NOMO-1 (cell line): ENCODE measurements around the gene MTA1.

ENCODE experiments used
- DNase-seq, 2 experiments: peaks; one replicate each; lab custom pipeline; 2025; ENCODE audit not compliant: unreplicated experiment in 2 of 2; lab: John Stamatoyannopoulos, UW

The MTA1 gene

GRCh38 chr14:105419195-105420091 is at the start of gene MTA1:
Gene MTA1 (plus strand): TSS chr14:105419827. CDS start chr14:105420036, 209 bp downstream.
- peak; percentile 14 to 52 for DNase-seq

DNA sequence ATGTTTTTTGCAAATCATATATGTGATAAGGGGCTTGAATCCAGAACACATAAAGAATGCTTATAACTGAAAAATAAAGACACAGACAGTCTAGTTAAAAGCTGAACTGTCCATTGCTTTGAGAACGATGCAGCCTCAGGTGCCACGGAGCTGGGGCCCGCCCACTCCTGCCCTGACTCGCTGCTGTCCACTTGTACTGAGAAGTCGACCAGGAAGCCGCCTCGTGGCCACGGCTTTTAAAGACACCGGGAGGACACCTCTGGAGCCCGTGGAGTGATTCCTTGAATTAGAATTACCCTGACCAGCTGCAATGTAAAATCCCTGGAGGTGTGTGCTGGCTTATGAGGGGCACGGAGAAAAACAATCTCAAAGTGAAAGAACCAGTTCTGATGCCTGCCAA is 45.2 kb upstream of the MTA1 start:
- no peak for DNase-seq

GRCh38 chr14:105375635-105376057 is 44.0 kb upstream of the MTA1 start:
- DNase-seq: peak; percentile 40 to 82

DNA sequence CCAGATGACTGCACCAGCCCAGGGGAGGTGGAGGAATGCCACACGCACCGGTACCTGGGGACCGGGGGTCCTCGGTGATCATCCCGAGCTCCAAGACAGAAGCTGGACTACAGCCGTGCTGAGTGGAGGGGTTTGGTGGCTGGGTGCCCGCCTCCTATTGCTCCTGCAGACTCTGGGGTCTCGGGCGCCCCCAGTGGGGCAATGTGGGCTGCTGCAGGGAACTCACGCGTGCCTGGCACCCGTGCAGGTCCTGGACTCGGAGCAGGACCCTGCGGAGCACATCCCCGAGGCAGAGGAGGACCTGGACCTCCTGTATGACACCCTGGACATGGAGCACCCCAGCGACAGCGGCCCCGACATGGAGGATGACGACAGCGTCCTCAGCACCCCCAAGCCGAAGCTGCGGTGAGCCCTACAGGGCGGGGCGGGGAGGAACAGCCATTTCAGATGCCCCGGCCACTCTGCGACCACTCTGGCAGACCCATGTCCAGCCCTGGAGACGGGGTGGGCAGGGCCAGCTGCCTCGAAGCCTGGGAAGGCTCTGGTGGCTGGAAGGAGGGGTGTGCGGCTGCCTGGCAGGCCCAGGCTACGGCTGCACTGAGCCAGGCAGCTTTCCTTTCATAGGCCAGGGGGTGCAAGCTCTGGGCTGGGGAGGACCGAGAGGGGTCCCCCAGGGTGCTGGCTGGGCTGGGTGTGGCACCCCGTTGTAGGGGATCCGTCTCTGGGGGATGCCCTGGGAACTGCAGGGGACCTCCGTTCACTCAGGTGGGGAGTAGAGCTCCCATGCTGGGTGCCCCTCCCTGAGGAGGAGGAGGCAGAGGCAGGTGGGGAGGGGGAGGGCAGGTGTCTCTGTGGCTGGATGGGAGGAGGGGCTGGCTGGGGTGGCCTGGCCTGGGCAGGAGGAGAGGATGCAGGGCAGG is 42.8 kb upstream of the MTA1 start:
- no peak for DNase-seq

DNA sequence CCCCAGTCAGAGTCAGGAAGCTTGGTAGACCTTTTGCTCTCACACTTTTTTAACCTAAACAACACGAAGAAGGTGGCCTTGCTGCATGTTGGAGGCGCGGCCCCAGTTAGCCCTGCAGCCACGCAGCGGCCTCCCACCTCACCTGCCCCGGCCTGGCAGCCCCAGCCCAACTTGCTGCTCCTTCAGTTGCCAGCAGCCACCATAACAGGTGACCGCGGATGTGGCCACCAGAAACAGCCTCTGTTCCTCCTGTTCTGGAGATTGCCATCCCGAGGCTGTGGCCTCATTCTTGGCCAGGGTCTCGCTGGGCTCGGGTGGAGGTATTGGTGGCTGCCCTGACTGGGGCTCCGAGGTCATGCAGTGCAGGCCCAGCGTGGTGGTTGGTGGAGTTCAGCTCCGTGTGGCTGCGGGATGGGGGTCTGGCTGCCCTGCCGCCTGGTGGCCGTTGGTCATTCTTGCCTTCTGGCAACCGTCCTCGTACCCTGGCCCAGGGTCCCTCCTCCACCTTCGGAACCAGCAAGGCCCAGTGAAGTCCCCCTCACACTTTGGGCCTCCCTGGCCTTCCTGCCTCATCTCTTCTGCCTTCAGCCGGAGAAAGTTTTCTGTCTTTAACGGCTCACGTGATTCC is 42.0 kb upstream of the MTA1 start:
- DNase-seq: no peak

DNA sequence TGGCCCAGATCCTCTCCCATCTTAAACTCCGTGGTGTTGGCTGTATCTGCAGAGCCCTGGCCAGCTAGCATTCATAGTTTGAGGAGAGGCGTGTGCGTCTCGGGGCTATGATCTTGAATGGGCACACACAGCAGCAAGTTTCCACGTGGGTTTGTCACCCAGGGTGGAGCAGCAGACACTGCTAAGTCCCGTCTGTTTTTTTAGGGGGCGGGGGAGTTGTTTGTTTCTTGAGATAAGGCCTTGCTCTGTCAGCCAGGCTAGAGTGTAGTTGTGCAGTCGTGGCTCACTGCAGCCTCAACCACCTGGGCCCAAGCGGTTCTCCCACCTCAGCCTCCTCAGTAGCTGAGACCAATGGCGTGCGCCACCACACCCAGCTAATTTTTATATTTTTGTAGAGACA is 41.4 kb upstream of the MTA1 start:
- no peak for DNase-seq

- no peak for DNase-seq
These were observed 40.5 kb upstream of the MTA1 start for GRCh38 chr14:105378873-105379685.

- DNase-seq: no peak
These were observed 39.7 kb upstream of the MTA1 start for GRCh38 chr14:105379946-105380345.

- no peak for DNase-seq
These were observed 38.9 kb upstream of the MTA1 start for GRCh38 chr14:105380756-105381155.

- DNase-seq: no peak
These were observed 37.9 kb upstream of the MTA1 start for GRCh38 chr14:105381446-105382342.

DNA sequence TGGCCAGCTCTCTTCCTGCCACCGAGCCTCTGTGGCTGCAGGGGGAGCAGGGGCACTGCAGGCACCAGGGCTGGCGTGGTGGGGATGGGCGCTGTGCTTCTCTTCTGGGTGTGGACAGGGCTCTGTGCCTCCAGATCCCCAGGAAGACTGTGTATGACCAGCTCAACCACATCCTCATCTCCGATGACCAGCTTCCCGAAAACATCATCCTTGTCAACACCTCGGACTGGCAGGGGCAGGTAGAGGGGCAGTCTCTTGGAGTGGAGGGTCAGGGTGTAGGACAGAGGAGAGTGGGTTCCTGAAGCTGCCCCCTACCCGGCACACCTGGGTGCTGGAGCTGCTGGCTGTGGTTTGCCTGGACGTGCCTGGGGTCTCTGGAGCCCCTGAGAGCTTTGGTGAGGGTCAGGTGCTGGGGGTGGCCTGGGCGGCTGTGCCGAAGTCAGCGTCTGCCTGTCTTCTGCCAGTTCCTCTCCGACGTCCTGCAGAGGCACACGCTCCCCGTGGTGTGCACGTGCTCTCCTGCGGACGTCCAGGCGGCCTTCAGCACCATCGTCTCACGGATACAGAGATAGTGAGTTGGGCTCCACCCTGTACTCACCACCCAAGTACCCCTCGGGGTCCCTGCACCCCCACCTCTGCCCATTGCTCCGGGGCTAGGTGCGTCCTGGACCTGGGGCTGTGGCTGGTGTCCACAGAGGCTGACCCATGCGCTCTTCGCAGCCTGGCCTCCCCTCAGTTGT is 37.1 kb upstream of the MTA1 start:
- no peak for DNase-seq

DNA sequence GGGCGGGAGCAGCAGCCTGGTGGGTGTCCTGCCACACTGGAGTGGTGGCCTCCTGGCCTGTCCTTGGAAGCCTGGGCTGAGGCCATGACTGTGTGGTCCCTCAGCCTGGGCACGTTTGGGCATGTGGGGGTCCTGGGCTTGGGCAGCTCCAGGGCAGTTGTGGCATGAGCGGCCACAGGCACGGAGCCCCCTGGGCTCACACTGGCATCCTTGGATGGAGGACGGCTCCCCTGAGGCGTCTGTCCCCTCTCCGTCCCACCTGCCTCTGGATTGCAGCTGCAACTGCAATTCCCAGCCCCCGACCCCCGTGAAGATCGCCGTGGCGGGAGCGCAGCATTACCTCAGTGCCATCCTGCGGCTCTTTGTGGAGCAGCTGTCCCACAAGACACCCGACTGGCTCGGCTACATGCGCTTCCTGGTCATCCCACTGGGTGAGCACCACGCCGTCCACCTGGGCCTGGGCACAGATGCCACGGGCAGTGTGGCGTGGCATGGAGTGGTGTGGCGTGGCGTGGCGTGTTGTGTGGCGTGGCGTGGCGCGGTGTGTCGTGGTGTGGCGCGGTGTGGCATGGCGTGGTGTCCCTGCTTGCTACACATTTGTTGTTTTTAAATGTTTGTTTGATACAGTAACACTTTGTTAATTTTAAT is 36.4 kb upstream of the MTA1 start:
- no peak for DNase-seq

- DNase-seq: no peak
These were observed 35.5 kb upstream of the MTA1 start for GRCh38 chr14:105384041-105384557.

- no peak for DNase-seq
These were observed 34.9 kb upstream of the MTA1 start for GRCh38 chr14:105384605-105385321.

DNA sequence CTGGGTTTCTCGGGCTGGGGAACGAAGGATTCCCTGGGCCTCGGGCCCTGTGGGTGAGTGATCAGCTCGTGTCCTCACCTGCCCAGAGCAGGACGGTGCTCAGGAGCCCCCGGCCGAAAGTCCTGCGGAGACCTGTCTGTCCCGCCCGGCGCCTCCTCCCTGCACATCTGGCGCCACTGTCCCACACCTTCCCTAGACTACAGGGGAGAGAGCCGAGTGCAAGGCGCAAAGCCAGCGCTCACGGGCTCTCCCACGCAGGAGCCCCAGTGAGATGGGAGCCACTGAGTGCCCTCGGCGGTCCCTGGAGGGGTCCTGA is 34.3 kb upstream of the MTA1 start:
- DNase-seq: no peak

- DNase-seq: no peak
These were observed 33.8 kb upstream of the MTA1 start for GRCh38 chr14:105385698-105386365.
